ENCODE measurements around the gene LAS1L.
"Not testable (repeated sequence)": the region's sequence is repeated elsewhere in the genome, so short reads cannot be mapped to it uniquely, and the experiment has no call there.

LAS1L gene

GRCh38 chrX:65502618-65503017, 32.0 kb downstream of the LAS1L start:
- Histone ChIP-seq H3K27me3 (ENCODE audit: insufficient read depth, low read length) (no peaks in the 10 kb centered on the region), H3K4me3 (ENCODE audit: low read length) (no peak overlapping the region), H3K36me3 (ENCODE audit: insufficient read depth, low read length) (no peaks in the 10 kb centered on the region), H3K9me3 (ENCODE audit: low read length) (no peaks in the 10 kb centered on the region), H3K4me1 (ENCODE audit: insufficient read depth, low read length) (no peaks in the 10 kb centered on the region), H2AFZ (ENCODE audit: low read depth, low read length) (no peak overlapping the region)

GRCh38 chrX:65493431-65493830, 41.2 kb downstream of the LAS1L start:
- no peaks in the 10 kb centered on the region for H3K27me3 ChIP-seq (ENCODE audit: insufficient read depth, low read length)

GRCh38 chrX:65491620-65492019, 43.0 kb downstream of the LAS1L start:
- no peaks in the 10 kb centered on the region for H3K36me3 ChIP-seq (ENCODE audit: insufficient read depth, low read length)
- H3K27me3 ChIP-seq (ENCODE audit: insufficient read depth, low read length): no peaks in the 10 kb centered on the region
- H2AFZ ChIP-seq (ENCODE audit: low read depth, low read length): no peak overlapping the region

More at GRCh38 chrX:65493431-65493830, 41.2 kb downstream of the LAS1L start:
- Histone ChIP-seq H3K4me3 (ENCODE audit: low read length) (no peak overlapping the region), H2AFZ (ENCODE audit: low read depth, low read length) (no peak overlapping the region), H3K36me3 (ENCODE audit: insufficient read depth, low read length) (no peaks in the 10 kb centered on the region), H3K9me3 (ENCODE audit: low read length) (no peaks in the 10 kb centered on the region), H3K4me1 (ENCODE audit: insufficient read depth, low read length) (no peaks in the 10 kb centered on the region)

GRCh38 chrX:65488495-65488894, 46.1 kb downstream of the LAS1L start:
- no peak overlapping the region for H2AFZ ChIP-seq (ENCODE audit: low read depth, low read length)
- no peaks in the 10 kb centered on the region for H3K9me3 ChIP-seq (ENCODE audit: low read length)
- no peak overlapping the region for H3K4me3 ChIP-seq (ENCODE audit: low read length)
- H3K27me3 ChIP-seq (ENCODE audit: insufficient read depth, low read length): no peaks in the 10 kb centered on the region
- no peaks in the 10 kb centered on the region for H3K4me1 ChIP-seq (ENCODE audit: insufficient read depth, low read length)
- H3K36me3 ChIP-seq (ENCODE audit: insufficient read depth, low read length): no peaks in the 10 kb centered on the region

More at GRCh38 chrX:65491620-65492019, 43.0 kb downstream of the LAS1L start:
- Histone ChIP-seq H3K4me3 (ENCODE audit: low read length) (no peak overlapping the region), H3K9me3 (ENCODE audit: low read length) (no peaks in the 10 kb centered on the region), H3K4me1 (ENCODE audit: insufficient read depth, low read length) (no peaks in the 10 kb centered on the region)

- no peak overlapping the region for H2AFZ ChIP-seq (ENCODE audit: low read depth, low read length)
- H3K4me3 ChIP-seq (ENCODE audit: low read length): no peak overlapping the region
- peaks cover 3% of the 10 kb centered on the region for H3K9me3 ChIP-seq (ENCODE audit: low read length)
- H3K27me3 ChIP-seq (ENCODE audit: insufficient read depth, low read length): no peaks in the 10 kb centered on the region
- H3K4me1 ChIP-seq (ENCODE audit: insufficient read depth, low read length): no peaks in the 10 kb centered on the region
- H3K36me3 ChIP-seq (ENCODE audit: insufficient read depth, low read length): no peaks in the 10 kb centered on the region
Observed at GRCh38 chrX:65480960-65481359, 53.6 kb downstream of the LAS1L start.

GRCh38 chrX:65479102-65479501, 55.5 kb downstream of the LAS1L start:
- not testable (repeated sequence) for H3K9me3 ChIP-seq (ENCODE audit: low read length); H3K4me3 ChIP-seq (ENCODE audit: low read length); H3K4me1 ChIP-seq (ENCODE audit: insufficient read depth, low read length); H3K27me3 ChIP-seq (ENCODE audit: insufficient read depth, low read length); H2AFZ ChIP-seq (ENCODE audit: low read depth, low read length); H3K36me3 ChIP-seq (ENCODE audit: insufficient read depth, low read length)

- Histone ChIP-seq H3K4me1 (ENCODE audit: insufficient read depth, low read length) (no peaks in the 10 kb centered on the region), H3K27me3 (ENCODE audit: insufficient read depth, low read length) (no peaks in the 10 kb centered on the region)
Observed at GRCh38 chrX:65476564-65476963, 58.0 kb downstream of the LAS1L start.

GRCh38 chrX:65463550-65463949, 71.0 kb downstream of the LAS1L start:
- H3K36me3 ChIP-seq (ENCODE audit: insufficient read depth, low read length): no peaks in the 10 kb centered on the region
- H2AFZ ChIP-seq (ENCODE audit: low read depth, low read length): no peak overlapping the region
- peaks cover 4% of the 10 kb centered on the region for H3K4me1 ChIP-seq (ENCODE audit: insufficient read depth, low read length)
- no peaks in the 10 kb centered on the region for H3K27me3 ChIP-seq (ENCODE audit: insufficient read depth, low read length)
- H3K9me3 ChIP-seq (ENCODE audit: low read length): no peaks in the 10 kb centered on the region
- H3K4me3 ChIP-seq (ENCODE audit: low read length): peak overlapping the region; percentile 10

More at GRCh38 chrX:65476564-65476963, 58.0 kb downstream of the LAS1L start:
- H3K36me3 ChIP-seq (ENCODE audit: insufficient read depth, low read length): no peaks in the 10 kb centered on the region
- no peak overlapping the region for H3K4me3 ChIP-seq (ENCODE audit: low read length)
- H2AFZ ChIP-seq (ENCODE audit: low read depth, low read length): no peak overlapping the region
- H3K9me3 ChIP-seq (ENCODE audit: low read length): peaks cover 3% of the 10 kb centered on the region
